ENCODE results near the gene ANAPC2.

The ANAPC2 gene

DNA sequence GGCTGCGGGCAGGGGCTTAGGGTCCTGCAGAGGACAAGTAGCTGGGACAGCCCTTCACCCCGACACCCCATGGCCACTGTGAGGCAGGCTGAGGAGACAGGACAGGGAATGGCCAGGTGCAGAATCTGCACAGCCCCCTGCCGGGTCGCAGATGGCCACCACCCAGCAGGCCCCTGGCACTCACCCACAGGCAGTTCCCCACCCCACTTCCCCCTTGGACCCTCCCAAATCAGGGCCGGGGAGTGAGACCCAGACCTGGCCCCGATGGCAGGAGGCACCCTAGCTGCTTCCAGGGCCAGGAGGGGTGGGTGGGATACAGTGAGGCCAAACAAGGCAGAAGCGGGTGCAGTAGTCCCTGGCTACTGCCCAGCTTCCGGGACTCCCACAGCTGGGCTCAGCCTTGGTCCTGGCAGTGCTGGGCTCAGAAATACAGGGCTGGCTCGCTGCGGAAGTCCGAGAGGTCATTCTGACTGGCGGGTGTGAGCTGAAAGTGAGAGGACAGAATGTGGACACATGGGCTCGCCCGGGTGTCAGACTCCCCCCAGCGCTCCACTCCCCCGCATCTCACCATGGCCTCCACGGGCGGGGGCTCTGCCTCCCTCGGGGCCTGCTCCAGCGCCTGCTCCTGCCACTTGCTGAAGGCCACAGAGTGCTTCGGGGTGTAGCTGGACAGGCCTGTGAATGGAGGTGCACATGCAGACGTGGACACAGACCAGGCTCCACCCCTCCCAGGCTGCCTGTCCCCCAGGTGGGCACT lies 3.5 kb upstream of the ANAPC2 start:
- no peak for DNase-seq

DNA sequence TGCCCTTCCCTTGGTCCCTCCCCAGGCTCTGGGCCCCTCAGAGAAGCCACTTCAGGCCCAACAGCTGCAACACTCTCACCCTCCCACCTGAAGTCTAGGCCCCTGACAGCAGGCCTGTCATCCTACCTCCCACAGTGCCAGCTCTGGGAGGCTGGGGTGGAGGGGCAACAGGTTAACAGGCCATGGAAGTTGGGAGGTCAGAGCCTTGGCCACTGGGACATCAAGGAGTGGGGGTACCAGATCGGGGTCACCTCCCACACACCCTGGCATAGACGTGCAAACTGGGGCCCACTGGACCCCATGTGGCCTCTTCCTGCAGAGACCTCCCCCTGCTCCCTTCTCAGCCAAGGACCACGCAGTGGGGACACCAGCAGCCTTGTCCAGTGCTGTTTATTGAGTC lies 2.9 kb upstream of the ANAPC2 start:
- DNase-seq: no peak

DNA sequence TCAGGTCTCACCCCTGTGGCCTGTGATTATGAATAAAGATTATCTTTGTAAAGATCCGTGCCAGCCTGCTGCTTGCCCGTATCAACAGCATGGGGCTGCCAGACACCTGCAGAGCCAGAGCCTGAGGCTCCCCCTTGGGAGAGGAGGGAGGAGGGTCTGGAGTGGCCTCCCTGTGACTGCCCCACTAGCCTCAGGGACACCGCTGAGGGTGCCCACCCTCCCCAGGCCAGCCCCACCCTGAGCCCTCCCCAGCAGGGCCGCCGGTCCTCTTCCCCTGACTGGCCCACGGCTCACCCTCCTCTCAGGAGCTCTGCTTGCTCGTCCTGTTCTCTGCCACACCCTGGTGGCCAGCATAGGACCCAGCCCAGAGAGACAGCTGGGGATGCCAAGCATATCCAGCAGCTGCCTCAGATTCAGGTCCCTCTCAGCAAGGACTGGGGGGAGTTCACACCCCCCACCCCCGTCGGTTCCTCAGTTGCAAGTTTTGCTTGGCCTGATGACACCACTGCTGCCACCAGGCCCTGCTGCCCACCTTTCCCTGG lies 2.0 kb upstream of the ANAPC2 start:
- no peak for DNase-seq

DNA sequence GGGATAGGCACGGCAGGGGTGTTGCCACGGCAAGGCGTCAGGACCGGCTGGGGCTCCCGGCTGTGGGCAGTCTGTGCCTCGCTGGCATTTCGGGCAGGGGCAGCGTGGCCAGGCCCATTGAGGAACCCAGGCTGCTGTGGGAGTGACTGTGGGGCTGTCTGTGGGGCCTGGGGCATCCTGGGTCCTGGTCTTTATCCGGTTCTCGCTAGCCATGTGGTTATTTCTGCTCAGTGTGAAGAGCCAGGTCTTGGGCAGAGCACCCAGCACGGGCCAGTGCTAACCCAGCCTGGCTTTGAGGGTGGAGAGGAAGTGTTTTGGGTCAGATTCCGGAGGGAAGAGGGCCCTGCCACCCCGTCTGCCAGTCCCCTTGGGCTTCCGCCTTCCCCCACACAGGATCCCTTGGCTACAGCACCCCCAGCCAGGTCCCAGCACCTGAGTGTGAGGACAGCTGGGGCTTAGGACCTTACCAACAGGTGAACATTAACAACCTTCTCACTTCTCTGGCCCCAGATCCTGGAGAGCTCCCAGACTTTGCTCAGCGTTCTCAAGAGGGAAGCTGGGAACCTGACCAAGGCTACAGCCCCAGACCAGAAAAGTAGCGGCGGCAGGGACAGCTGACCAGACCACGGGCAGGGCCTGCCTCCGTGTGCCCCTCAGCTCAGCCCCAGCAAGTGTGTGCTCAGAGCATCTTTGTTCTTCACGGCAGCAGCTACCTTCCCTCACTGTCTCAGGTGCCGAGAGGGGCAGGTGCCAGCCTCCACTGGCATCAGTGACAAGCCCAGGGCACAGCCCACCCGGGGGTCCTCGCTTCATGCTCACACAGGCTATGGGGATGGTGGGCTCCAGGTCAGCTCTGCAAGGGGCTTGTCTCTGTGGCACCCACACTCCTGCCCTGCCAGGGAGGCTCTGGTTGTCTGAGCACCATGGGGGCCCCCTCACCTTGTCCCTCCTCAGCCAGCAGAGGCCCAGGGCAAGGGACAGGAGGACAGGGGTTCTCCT lies 1.2 kb upstream of the ANAPC2 start:
- DNase-seq: no peak

DNA sequence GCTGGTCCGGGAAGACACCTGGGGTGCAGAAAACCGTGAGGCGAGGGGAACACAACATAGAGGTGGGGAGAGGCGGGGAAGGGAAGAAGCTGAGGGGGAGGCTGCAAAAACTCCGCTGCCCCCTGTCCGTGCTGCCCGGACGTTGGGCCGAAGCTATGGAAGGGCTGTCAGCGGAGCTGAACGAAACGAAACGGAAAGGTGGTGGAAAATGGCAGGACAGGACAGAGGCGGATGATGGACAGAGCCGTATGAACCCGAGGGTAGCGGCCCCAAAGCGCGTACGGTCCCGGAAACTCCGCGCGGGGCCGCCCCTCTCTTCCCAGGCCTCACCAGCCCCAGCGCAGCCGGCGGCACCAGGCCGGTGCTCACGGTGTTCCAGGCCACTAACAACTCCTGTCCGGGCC lies 272 bp downstream of the ANAPC2 start:
- DNase-seq: no peak

DNA sequence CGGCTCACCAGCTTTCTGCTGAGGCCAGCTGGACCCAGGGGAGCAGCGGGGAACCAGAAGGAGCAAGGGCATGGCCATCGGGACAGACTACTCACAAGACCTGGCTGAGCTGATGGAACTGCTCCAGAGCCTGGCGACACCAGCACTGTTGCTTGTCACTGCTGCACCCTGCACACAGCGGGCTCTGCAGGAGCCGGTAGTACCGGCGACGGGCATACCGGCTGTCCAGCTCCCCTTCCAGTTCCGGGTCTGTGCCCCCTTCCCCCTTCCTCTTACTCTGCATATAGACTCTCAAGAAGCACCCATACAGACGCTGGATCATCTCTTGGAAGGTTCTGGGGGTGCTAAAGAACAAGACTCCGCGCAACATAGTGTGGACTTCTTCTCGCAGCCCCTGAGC lies 974 bp downstream of the ANAPC2 start:
- no peak for DNase-seq

DNA sequence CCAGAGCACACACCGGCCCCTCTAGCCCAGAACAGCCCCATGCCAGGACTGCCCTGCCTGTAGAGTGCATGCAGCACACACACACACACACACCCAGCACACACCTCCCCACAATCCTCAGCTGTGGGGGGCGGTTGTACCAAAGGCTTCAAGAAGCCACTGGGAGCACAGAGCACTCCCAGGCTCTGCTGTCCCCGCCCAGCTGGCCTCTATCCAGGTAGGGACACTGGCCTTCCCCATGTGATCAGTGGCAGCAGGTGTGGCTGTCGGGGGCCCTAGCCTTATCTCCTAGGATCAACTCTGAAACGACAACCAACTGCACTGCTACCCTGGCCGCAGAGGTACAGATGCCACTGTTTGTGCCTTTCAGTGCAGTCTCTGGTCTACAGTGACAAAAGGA lies 2.0 kb downstream of the ANAPC2 start:
- no peak for DNase-seq

DNA sequence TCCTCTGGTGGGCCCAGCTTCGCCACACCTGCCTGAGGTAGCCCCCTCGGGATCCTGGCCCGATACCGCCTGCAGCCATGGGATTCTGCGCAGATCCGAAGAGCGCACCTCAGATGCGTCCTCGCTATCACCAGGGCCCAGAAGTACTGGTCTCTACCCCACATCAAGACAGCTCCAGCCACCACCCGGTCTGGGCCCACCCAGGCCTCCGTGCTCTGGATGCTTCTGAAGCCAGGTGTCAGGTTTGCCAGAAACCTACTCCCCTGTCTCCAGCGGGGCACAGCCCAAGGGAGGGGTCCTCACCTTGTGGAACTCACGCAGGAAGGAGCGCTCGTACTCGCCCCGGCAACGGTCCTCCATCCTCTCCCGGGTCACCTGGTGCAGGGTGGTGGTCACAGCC lies 2.4 kb downstream of the ANAPC2 start:
- no peak for DNase-seq

DNA sequence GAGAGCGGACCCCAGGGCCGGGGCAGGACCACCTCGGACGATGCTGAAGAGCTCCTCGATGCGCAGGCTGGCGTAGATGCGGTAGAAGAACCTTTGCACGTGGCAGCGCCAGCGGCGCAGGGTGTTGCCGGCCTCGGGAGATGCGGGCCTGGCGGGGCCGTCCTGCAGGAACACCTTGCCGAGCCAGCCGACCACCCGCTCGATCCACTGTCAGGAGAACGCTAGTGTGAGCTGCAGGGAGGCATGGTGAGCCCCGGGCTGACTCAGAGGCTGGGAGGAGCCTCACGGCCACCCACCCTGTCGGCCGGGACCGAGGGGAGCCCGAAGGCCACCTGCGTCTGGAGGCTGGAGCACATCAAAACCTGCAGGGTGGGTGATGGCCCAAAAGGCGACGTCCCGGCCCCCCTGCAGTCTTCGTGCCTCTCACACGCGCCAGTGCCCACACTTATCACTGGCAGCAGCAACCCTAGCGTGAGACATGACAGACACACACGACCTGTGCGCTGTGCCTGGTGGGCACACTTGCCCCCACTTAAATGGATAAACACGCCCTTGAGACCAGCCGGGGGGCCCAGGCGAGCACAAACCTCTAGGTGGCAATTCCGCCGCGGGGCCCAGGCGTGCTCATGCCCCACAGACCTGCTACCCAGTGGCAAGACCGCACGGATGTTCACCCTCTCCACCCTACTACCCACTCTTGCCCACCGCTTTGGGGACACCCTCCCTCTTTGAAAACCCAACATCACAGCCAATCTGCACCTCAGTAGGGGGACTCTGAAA lies 3.3 kb downstream of the ANAPC2 start:
- DNase-seq: no peak

DNA sequence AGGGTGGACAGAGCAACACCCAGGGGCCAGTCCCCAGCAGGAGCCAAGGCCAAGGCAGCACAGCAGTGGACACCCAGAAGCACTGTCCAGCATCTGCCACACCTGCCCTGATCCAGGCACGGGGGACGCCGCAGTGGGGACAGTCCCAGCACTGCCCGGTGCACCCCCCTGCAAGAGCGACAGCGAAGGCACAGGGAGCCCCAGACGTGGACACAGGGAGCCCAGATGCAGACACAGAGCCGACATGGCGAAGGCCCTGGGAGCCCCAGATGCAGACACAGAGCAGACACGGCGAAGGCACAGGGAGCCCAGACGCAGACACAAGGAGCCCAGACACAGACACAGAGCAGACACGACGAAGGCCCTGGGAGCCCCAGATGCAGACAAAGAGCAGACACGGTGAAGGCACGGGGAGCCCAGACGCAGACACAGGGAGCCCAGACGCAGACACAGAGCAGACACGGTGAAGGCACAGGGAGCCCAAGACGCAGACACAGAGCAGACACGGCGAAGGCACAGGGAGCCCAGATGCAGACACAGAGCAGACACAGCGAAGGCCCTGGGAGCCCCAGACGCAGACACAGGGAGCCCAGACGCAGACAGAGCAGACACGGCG lies 4.3 kb downstream of the ANAPC2 start:
- DNase-seq: no peak

DNA sequence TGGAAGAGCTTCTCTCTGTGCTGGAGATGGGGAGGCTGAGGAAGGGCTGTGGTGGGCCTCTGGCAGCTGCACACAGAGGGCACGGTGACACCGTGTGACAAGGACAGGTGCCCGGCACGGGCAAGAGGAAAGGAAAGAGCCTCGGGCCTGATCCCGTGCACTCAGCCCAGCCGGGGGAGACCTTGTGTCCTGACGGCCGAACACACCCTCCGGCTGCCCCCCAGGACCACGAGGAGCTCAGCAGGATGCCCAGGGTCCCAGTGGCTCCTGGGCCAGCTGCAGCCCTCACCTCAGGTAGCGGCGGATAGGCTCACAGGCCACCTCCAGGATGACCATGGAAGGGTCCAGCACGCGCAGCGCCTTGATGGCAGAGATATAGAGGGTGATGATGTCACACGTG lies 5.5 kb downstream of the ANAPC2 start:
- DNase-seq: no peak

DNA sequence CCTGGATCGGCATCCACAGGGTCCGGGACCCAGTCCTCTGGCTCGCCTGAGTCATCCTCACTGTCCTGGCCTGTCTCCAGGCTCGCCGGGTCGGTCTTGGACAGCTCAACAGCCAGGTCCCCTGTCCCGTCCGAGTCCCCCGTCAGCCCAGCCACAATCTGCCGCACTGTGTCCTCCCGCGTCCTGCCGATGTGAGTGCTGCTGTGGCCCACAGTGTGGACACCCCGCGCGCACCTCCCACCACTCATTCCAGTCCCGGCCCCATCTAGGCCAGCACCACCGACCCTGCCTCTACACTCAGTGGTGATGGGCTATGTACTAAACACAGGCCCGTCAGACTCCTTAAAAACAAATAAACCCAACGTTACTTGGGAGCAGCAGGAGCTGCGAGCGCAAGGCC lies 6.7 kb downstream of the ANAPC2 start:
- no peak for DNase-seq

DNA sequence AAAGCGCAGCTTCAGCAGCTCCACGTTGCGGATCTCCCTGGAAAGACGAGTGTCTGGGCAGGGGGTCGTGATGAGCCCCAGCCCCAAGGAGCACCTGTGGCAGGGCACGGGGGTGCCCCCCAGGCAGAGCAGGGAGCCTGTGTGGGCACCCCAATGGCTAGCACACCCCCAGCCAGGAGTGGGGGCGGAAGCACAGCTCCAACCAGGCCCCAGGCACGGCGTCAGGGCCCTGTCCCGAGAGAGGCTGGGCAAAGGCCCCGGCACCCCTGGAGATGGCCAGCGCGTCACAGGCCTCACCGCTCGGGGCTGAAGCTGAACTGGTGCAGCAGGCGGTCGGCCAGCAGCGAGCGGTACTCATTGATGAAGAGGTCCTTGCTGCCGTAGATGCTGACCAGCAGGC lies 7.9 kb downstream of the ANAPC2 start:
- DNase-seq: no peak

DNA sequence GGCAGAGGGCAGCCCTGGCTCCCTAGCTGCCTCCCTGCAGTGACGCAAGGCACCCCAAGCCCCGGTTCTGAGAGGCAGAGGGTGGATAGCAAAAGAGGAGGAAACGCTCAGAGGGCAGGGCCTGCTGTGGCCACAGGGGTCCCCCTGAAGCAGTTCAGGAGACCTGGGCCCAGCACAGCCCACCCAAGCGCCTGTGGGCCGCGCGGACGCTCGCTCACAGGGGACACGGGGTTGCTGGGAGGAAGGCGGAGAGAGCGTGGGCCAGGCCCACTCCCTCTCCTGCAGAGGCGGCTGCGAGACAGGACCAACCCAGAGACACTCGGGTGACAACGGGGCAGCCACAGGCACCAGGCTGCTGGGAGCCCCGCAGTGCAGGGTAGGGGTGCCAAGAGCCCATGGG lies 8.6 kb downstream of the ANAPC2 start:
- no peak for DNase-seq

DNA sequence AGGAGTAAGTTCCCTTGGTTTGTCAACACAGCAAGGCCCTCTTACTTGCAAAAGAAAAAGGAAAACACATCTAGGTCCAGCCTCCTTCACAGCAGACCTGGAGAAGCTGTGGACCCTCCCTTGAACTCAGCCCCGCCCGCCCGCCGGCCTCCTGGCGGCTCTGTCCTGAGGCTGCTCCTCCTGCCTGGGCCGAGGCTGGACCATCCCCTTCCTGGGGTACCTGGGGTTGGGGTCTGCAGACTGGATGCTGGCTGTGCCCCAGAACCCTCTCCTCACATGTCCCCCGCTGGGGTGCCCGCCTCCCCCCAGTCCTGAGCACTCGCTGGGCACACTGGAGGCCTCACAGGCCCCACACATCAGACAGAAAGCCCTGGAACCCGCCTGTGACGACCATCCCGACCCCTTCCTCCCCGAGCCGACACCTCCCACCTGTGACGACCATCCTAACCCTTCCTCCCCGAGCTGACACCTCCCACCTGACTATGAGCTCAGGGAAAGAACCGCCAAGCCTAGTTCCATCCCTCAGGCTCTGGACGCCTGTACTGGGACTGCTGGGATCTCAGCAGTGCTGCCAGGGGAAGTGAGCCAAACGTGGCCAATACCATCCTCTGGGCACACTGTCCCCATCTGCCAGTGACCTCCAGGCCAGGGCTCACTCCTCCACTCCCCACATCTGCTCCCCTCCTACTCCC lies 9.3 kb downstream of the ANAPC2 start:
- no peak for DNase-seq

DNA sequence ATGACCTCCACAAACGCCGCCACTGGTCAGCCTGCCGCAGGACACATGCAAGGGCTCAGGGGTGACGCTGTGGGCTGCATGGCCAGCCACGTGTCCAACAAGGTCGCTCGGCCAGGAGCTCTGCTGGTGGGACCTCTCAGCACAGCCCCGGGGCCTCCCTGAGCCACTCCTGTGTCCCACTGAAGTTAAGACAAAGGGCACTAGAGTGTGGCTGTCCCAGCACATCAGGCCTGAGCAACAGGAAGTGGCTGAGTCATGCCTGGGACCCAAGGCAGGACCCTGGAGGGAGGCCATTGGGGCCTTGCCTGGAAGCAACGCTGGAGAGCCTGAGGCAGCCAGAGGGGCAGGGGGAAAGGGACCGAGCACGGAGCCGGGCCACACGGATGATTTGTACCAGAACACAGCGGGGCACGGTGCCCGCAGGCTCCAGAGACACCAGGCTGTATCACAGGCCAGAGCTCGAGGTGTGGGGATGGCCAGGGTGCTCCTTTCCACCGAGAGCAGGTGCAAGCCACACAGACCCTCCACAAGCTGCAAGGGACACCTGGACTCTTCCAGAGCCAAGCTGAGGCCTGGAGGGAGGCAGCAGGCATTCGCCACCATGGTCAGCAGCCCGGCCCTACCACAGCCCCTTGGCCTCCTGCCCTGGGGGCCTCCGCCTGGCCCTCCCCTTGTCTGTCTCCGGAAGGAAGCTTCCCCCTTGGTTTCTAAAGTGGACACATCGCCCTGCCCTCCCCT lies 10.0 kb downstream of the ANAPC2 start:
- no peak for DNase-seq

DNA sequence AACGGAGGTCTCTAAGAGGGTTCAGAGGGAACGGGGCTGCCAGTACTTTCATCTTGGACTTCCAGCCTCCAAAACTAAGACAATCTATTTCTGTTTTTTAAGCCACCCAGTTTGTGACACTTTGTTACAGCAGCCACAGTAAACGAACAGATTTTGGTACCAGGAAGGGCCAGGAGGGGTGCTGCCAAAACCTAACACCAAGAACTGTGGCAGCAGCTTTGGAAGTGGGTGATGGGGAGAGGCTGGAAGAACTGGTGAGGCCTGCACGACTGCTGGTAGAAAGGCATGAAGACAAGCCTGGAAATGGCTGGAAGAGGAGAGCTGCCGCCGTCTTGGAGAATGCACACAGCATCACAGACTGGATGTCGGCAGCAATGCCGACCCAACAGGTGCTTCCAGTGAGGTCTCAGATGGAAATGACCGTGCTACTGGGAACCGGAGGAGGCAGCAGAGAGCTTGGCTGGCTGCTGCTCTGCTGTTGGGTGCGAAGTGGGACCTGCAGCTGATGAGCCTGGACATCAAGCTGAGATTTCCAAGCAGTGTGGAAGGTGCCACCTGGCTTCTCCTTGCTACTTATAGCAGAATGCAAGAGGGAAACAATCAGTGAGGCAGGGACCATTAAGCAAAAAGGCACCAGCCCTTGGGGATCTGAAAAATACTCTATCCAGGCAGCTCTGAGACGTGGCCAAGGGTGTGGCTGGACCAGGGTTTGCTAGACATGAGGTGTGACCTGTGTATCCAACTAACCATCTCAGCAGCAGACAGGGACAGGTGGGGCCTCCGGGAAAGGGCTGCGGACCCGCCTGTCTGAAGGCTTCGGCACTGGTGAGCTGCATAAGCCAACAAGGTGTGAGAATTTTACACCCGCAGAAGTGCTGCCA lies 11.8 kb downstream of the ANAPC2 start:
- peak in 1 of 3 experiments; percentile 31 for DNase-seq

DNA sequence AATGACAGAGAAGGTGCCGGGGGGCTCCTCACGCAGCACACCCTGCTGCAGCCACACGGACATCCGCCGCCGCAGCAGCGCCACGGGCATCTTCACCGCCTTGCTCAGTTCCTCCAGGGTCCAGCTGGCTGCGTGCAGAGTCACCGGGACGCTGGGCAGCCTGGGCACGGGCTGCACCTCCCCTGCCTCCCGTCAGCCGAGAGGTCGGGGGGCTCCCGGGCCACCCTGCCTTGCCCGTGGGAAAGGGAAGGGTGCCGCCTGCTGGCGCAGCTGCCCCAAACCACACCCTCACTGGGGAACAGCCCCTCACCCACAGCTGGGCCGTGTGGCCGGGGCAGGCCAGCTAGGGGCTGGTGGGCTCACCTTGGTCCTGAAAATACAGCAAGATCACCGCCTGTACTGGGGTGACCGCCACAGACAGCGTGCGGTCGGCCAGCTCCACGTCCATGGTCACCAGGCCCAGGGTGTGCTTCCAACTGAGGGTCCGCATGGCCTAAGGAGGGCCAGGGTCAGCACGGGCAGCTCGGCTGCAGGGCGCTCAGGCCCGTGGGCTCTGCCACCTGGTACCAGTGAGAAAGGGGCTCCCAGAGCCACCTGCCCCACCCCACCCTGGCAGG lies 12.9 kb downstream of the ANAPC2 start:
- peak in 1 of 3 experiments; percentile 51 for DNase-seq

DNA sequence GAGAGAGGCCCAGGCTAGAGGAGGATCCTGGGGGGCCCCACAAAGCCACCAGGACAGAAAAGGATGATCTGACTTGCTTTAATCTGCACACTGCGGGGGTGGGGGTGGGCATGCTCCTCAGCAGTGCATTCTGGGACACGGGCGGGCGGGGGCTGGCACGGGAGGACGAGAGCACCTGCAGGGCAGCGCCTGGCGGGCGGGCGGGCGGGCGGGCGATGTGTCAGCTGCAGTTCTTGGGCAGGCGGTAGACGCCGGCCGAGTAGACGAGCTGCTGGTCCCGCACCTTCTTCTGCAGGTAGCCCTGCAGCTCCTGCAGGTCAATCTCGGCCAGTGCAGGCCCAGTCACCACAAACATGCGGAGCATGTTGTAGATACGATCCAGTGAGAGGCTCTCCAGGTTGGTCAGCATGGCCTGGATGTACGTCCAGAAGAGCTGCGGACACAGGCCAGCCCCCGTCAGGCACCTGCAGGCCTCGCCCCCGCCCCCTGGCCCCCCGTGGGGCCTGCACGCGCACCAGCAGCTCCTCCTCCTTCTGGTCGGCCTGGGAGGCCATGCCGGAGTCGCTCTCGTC lies 13.6 kb downstream of the ANAPC2 start:
- DNase-seq: peak in 2 of 3 experiments; percentile 79 to 82

Measured in NCI-H1417 (cell line).